ENCODE results near the gene TUBGCP2.

TUBGCP2 gene

GRCh38 chr10:133247681-133248333, 60.9 kb downstream of the TUBGCP2 start:
- Histone ChIP-seq H3K36me3 (ENCODE audit: control insufficient read depth, low read length) (no peaks in the 10 kb centered on the region), H3K27ac (ENCODE audit: low read depth, low read length) (no peak overlapping the region), H3K4me1 (ENCODE audit: control insufficient read depth, low read length) (no peaks in the 10 kb centered on the region), H3K79me2 (ENCODE audit: control insufficient read depth, low read length) (no peaks in the 10 kb centered on the region), H3F3A (ENCODE audit: control insufficient read depth, insufficient read depth) (no peaks in the 10 kb centered on the region), H3K27me3 (ENCODE audit: control insufficient read depth, low read length) (no peaks in the 10 kb centered on the region), H4K20me1 (ENCODE audit: control insufficient read depth, insufficient read depth, low read depth, low read length) (no peaks in the 10 kb centered on the region), H3K4me3 (ENCODE audit: low read length) (no peak overlapping the region), H3K9me3 (ENCODE audit: control insufficient read depth, insufficient read depth, low read length) (no peaks in the 10 kb centered on the region), H3K4me2 (ENCODE audit: low read length) (no peak overlapping the region), H3K9me2 (replicated peaks; ENCODE audit: control insufficient read depth, low read length) (no peaks in the 10 kb centered on the region)
- TF ChIP-seq EZH2phosphoT487 (IDR thresholded peaks at IDR 0.05; ENCODE audit: borderline replicate concordance, low read length) (no peak), CTCF (IDR thresholded peaks at IDR 0.05; ENCODE audit: low read depth, low read length, poor library complexity, severe bottlenecking) (no peak)

- no peak overlapping the region for H3K4me2 ChIP-seq (ENCODE audit: low read length)
- no peak overlapping the region for H3K27ac ChIP-seq (ENCODE audit: low read depth, low read length)
- no peaks in the 10 kb centered on the region for H3K36me3 ChIP-seq (ENCODE audit: control insufficient read depth, low read length)
These were observed 62.4 kb downstream of the TUBGCP2 start for GRCh38 chr10:133246236-133246626.

GRCh38 chr10:133245439-133246235, 63.0 kb downstream of the TUBGCP2 start:
- no peak overlapping the region for H3K4me3 ChIP-seq (ENCODE audit: low read length)
- no peaks in the 10 kb centered on the region for H4K20me1 ChIP-seq (ENCODE audit: control insufficient read depth, insufficient read depth, low read depth, low read length)
- peaks cover 10% of the 10 kb centered on the region for H3K27me3 ChIP-seq (ENCODE audit: control insufficient read depth, low read length)
- no peaks in the 10 kb centered on the region for H3K9me3 ChIP-seq (ENCODE audit: control insufficient read depth, insufficient read depth, low read length)
- no peaks in the 10 kb centered on the region for H3K36me3 ChIP-seq (ENCODE audit: control insufficient read depth, low read length)
- no peaks in the 10 kb centered on the region for H3F3A ChIP-seq (ENCODE audit: control insufficient read depth, insufficient read depth)
- H3K27ac ChIP-seq (ENCODE audit: low read depth, low read length), result no peak overlapping the region
- TF ChIP-seq CTCF (IDR thresholded peaks at IDR 0.05; ENCODE audit: low read depth, low read length, poor library complexity, severe bottlenecking) (no peak), EZH2phosphoT487 (IDR thresholded peaks at IDR 0.05; ENCODE audit: borderline replicate concordance, low read length) (no peak)
- H3K79me2 ChIP-seq (ENCODE audit: control insufficient read depth, low read length), result no peaks in the 10 kb centered on the region
- no peaks in the 10 kb centered on the region for H3K9me2 ChIP-seq (replicated peaks; ENCODE audit: control insufficient read depth, low read length)
- H3K4me1 ChIP-seq (ENCODE audit: control insufficient read depth, low read length), result no peaks in the 10 kb centered on the region
- no peak overlapping the region for H3K4me2 ChIP-seq (ENCODE audit: low read length)

More at GRCh38 chr10:133246236-133246626, 62.4 kb downstream of the TUBGCP2 start:
- Histone ChIP-seq H3K9me2 (replicated peaks; ENCODE audit: control insufficient read depth, low read length) (no peaks in the 10 kb centered on the region), H3K4me1 (ENCODE audit: control insufficient read depth, low read length) (no peaks in the 10 kb centered on the region), H4K20me1 (ENCODE audit: control insufficient read depth, insufficient read depth, low read depth, low read length) (no peaks in the 10 kb centered on the region), H3K27me3 (ENCODE audit: control insufficient read depth, low read length) (peaks cover 6% of the 10 kb centered on the region), H3K4me3 (ENCODE audit: low read length) (no peak overlapping the region), H3F3A (ENCODE audit: control insufficient read depth, insufficient read depth) (no peaks in the 10 kb centered on the region), H3K79me2 (ENCODE audit: control insufficient read depth, low read length) (no peaks in the 10 kb centered on the region), H3K9me3 (ENCODE audit: control insufficient read depth, insufficient read depth, low read length) (no peaks in the 10 kb centered on the region)
- no peak for TF ChIP-seq CTCF (IDR thresholded peaks at IDR 0.05; ENCODE audit: low read depth, low read length, poor library complexity, severe bottlenecking)
- no peak for TF ChIP-seq EZH2phosphoT487 (IDR thresholded peaks at IDR 0.05; ENCODE audit: borderline replicate concordance, low read length)
